HG03139 (cell line): ENCODE measurements around the gene OTC.

ENCODE experiments used
- ATAC-seq: cut with Tn5 transposase; IDR thresholded peaks from one replicate; pipeline ENCODE4 v1.9.1; 2021; ENCODE audit not compliant: unreplicated experiment

Gene OTC

GRCh38 chrX:38352362-38352761 lies at the start of gene OTC:
TSS of gene OTC (plus strand) at chrX:38352604. CDS start at chrX:38352697, 93 bp downstream.
- no peak for ATAC-seq

- no peak for ATAC-seq
Observed at GRCh38 chrX:38304010-38304409, 48.4 kb upstream of the OTC start.

GRCh38 chrX:38305971-38306370 lies 46.4 kb upstream of the OTC start:
- ATAC-seq: no peak

GRCh38 chrX:38311743-38312142 lies 40.7 kb upstream of the OTC start:
- no peak for ATAC-seq

- no peak for ATAC-seq
Observed at GRCh38 chrX:38312436-38312835, 40.0 kb upstream of the OTC start.

GRCh38 chrX:38313190-38313589 lies 39.2 kb upstream of the OTC start:
- ATAC-seq: no peak

- no peak for ATAC-seq
Observed at GRCh38 chrX:38315186-38315585, 37.2 kb upstream of the OTC start.

- ATAC-seq: no peak
Observed at GRCh38 chrX:38318196-38318595, 34.2 kb upstream of the OTC start.

- ATAC-seq: no peak
Observed at GRCh38 chrX:38318606-38319005, 33.8 kb upstream of the OTC start.

GRCh38 chrX:38320819-38321218 lies 31.6 kb upstream of the OTC start:
- ATAC-seq: no peak

GRCh38 chrX:38326086-38326485 lies 26.3 kb upstream of the OTC start:
- ATAC-seq: no peak

- peak; percentile 95 for ATAC-seq
Observed at GRCh38 chrX:38327007-38327774, 25.2 kb upstream of the OTC start, which contains the start of gene RPGR. TSS of gene RPGR (minus strand) at chrX:38327509. CDS start at chrX:38327367, 142 bp downstream.

GRCh38 chrX:38327775-38328081 lies 24.7 kb upstream of the OTC start:
- ATAC-seq: peak; percentile 5

- ATAC-seq: no peak
Observed at GRCh38 chrX:38332505-38332904, 19.9 kb upstream of the OTC start.

GRCh38 chrX:38335382-38335781 lies 17.0 kb upstream of the OTC start:
- ATAC-seq: no peak

GRCh38 chrX:38336538-38337240 lies 15.7 kb upstream of the OTC start:
- no peak for ATAC-seq

- ATAC-seq: no peak
Observed at GRCh38 chrX:38341442-38341841, 11.0 kb upstream of the OTC start.

- no peak for ATAC-seq
Observed at GRCh38 chrX:38342853-38343778, 9.3 kb upstream of the OTC start.

- ATAC-seq: no peak
Observed at GRCh38 chrX:38346150-38346549, 6.3 kb upstream of the OTC start.

- ATAC-seq: peak; percentile 70
Observed at GRCh38 chrX:38347136-38347535, 5.3 kb upstream of the OTC start.

- no peak for ATAC-seq
Observed at GRCh38 chrX:38351346-38351745, 1.1 kb upstream of the OTC start.
